ENCODE data around the gene AP5S1.

Gene AP5S1

GRCh38 chr20:3825526-3825925, 5.2 kb downstream of the AP5S1 start:
- ATAC-seq: no peak
- TF ChIP-seq PATZ1 (CRISPR knock-in tag; IDR thresholded peaks at IDR 0.05; ENCODE audit: borderline replicate concordance) (no peak), SNAI2 (CRISPR knock-in tag; IDR thresholded peaks at IDR 0.05) (no peak), ESRRG (CRISPR knock-in tag; IDR thresholded peaks at IDR 0.05) (no peak)

- TF ChIP-seq SNAI2 (CRISPR knock-in tag; IDR thresholded peaks at IDR 0.05) (no peak), ZNF565 (CRISPR knock-in tag; conservative IDR thresholded peaks at IDR 0.05; ENCODE audit: low read depth) (no peak), TCF4 (CRISPR knock-in tag; IDR thresholded peaks at IDR 0.05; ENCODE audit: borderline replicate concordance) (no peak), PATZ1 (CRISPR knock-in tag; IDR thresholded peaks at IDR 0.05; ENCODE audit: borderline replicate concordance) (no peak), PPARA (CRISPR knock-in tag; IDR thresholded peaks at IDR 0.05; ENCODE audit: borderline replicate concordance) (no peak), ZNF8 (CRISPR knock-in tag; IDR thresholded peaks at IDR 0.05) (no peak), ZC3H10 (CRISPR knock-in tag; IDR thresholded peaks at IDR 0.05) (no peak), GLIS3 (CRISPR knock-in tag; IDR thresholded peaks at IDR 0.05) (no peak), ZFP30 (CRISPR knock-in tag; IDR thresholded peaks at IDR 0.05) (no peak), ESRRG (CRISPR knock-in tag; IDR thresholded peaks at IDR 0.05) (no peak), CSRNP3 (CRISPR knock-in tag; IDR thresholded peaks at IDR 0.05) (no peak), ZNF70 (CRISPR knock-in tag; IDR thresholded peaks at IDR 0.05) (no peak), CREB5 (CRISPR knock-in tag; IDR thresholded peaks at IDR 0.05; ENCODE audit: low read depth) (no peak), ISL1 (CRISPR knock-in tag; IDR thresholded peaks at IDR 0.05) (no peak), RARB (CRISPR knock-in tag; IDR thresholded peaks at IDR 0.05) (no peak), BACH2 (CRISPR knock-in tag; IDR thresholded peaks at IDR 0.05; ENCODE audit: borderline replicate concordance) (no peak), TOX (CRISPR knock-in tag; IDR thresholded peaks at IDR 0.05; ENCODE audit: borderline replicate concordance) (no peak), POU6F1 (CRISPR knock-in tag; IDR thresholded peaks at IDR 0.05; ENCODE audit: borderline replicate concordance, low read depth) (no peak), TSHZ2 (CRISPR knock-in tag; IDR thresholded peaks at IDR 0.05) (no peak), OSR1 (CRISPR knock-in tag; IDR thresholded peaks at IDR 0.05) (no peak)
- ATAC-seq: no peak
Measured at GRCh38 chr20:3826420-3826819, 6.1 kb downstream of the AP5S1 start.

- no peak for ATAC-seq
- TF ChIP-seq PATZ1 (CRISPR knock-in tag; IDR thresholded peaks at IDR 0.05; ENCODE audit: borderline replicate concordance) (no peak), ESRRG (CRISPR knock-in tag; IDR thresholded peaks at IDR 0.05) (no peak), ZC3H10 (CRISPR knock-in tag; IDR thresholded peaks at IDR 0.05) (no peak), OSR1 (CRISPR knock-in tag; IDR thresholded peaks at IDR 0.05) (no peak), TOX (CRISPR knock-in tag; IDR thresholded peaks at IDR 0.05; ENCODE audit: borderline replicate concordance) (no peak), ZFP3 (CRISPR knock-in tag; IDR thresholded peaks at IDR 0.05) (no peak), CSRNP3 (CRISPR knock-in tag; IDR thresholded peaks at IDR 0.05) (no peak), BACH2 (CRISPR knock-in tag; IDR thresholded peaks at IDR 0.05; ENCODE audit: borderline replicate concordance) (no peak), PPARA (CRISPR knock-in tag; IDR thresholded peaks at IDR 0.05; ENCODE audit: borderline replicate concordance) (no peak), CREB5 (CRISPR knock-in tag; IDR thresholded peaks at IDR 0.05; ENCODE audit: low read depth) (no peak)
Measured at GRCh38 chr20:3828798-3829197, 8.5 kb downstream of the AP5S1 start.
